KMS-11 (cell line): ENCODE measurements around the gene ZDHHC11.
"Not testable (repeated sequence)": the region's sequence is repeated elsewhere in the genome, so short reads cannot be mapped to it uniquely, and the experiment has no call there.

Source experiments
- H2AFZ ChIP-seq: fragments of 200-600 bp; sonication (generic); 2 replicates; pipeline ENCODE4 v1.6.1; 2016; ENCODE audit warnings: antibody characterized with exemption, mixed run types, low read depth
- H3K27ac ChIP-seq: fragments of 200-600 bp; sonication (generic); 2 replicates; pipeline ENCODE4 v1.6.1; 2016; ENCODE audit warnings: mild to moderate bottlenecking, mixed run types
- H3K27me3 ChIP-seq: fragments of 200-600 bp; sonication (generic); 2 replicates; pipeline ENCODE4 v1.6.1; 2017; ENCODE audit warnings: mild to moderate bottlenecking, low read depth, mixed run types, moderate library complexity; ENCODE audit not compliant: insufficient read depth
- H3K36me3 ChIP-seq: fragments of 200-600 bp; sonication (generic); 2 replicates; pipeline ENCODE4 v1.6.1; 2017; ENCODE audit warnings: mild to moderate bottlenecking, mixed run types; ENCODE audit not compliant: insufficient read depth
- H3K4me1 ChIP-seq: fragments of 200-600 bp; sonication (generic); 2 replicates; pipeline ENCODE4 v1.6.1; 2016; ENCODE audit warnings: mild to moderate bottlenecking, low read depth, mixed run types; ENCODE audit not compliant: poor library complexity, severe bottlenecking
- H3K4me2 ChIP-seq: fragments of 200-600 bp; sonication (generic); 2 replicates; pipeline ENCODE4 v1.7.0; 2016; ENCODE audit warnings: mild to moderate bottlenecking, mixed run types
- H3K4me3 ChIP-seq: fragments of 200-600 bp; sonication (generic); IDR thresholded peaks from 2 replicates; pipeline ENCODE4 v1.6.1; 2017; ENCODE audit warnings: low read depth, low read length, mixed read lengths; ENCODE audit not compliant: insufficient read depth
- H3K79me2 ChIP-seq: fragments of 200-600 bp; sonication (generic); 2 replicates; pipeline ENCODE4 v1.6.1; 2016; ENCODE audit warnings: low read depth, mixed run types; ENCODE audit not compliant: insufficient read depth
- H3K9ac ChIP-seq: fragments of 200-600 bp; sonication (generic); 2 replicates; pipeline ENCODE4 v1.6.1; 2016; ENCODE audit warnings: mild to moderate bottlenecking, mixed run types
- H4K20me1 ChIP-seq: fragments of 200-600 bp; sonication (generic); 2 replicates; pipeline ENCODE4 v1.6.1; 2016; ENCODE audit warnings: mild to moderate bottlenecking, mixed run types; ENCODE audit not compliant: insufficient read depth
- TF ChIP-seq, protein P1 (sequence below): fragments of 200-600 bp; sonication (generic); conservative IDR thresholded peaks from 2 replicates; pipeline ENCODE4 v1.6.1; 2017; ENCODE audit warnings: low read depth, mild to moderate bottlenecking, antibody characterized with exemption, low read length, moderate library complexity, mixed read lengths

The ZDHHC11 gene

DNA sequence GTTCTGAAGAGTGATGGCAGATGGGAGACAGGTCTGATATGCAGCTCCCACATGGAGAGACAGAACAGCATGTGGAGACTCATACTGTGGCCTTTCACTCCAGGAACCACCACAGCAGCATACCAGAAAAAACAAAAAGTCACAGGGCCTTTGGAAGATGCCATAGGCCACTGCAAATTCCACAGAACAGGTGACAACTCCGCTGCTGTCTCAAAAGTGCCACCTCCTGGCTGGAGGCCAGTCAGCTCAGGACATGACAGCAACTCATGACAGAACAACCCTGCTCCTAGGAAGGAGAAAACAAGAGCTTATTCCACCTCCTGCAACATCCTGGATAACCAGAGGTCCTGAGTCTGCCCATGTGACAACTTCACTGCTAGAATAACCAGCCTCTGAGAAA, 25.2 kb downstream of the ZDHHC11 start:
- H4K20me1 ChIP-seq, H3K4me2 ChIP-seq, H3K9ac ChIP-seq, H3K4me1 ChIP-seq, H3K36me3 ChIP-seq, H3K27ac ChIP-seq, H3K79me2 ChIP-seq, H2AFZ ChIP-seq, H3K4me3 ChIP-seq, H3K27me3 ChIP-seq: not testable (repeated sequence)

DNA sequence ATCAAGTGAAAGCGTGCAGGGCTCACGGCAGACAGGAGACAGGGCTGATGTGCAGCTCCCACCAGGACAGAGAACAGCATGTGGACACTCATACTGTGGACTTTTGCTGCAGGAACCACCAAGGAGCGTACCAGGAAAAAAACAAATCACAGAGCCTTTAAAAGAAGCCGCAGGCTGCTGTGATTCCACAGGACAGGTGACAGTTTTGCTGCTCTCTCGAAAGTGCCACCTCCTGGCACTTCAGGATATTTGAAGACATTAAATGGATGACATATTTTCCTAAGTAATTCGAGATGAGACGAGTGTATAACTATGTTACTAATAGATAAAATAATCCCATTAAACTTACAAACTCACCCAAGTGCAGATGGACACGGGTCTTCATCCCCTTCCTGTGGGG, 29.3 kb downstream of the ZDHHC11 start:
- H3K4me2 ChIP-seq, result no peak overlapping the region
- H3K27me3 ChIP-seq, result no peaks in the 10 kb centered on the region
- no peak overlapping the region for H2AFZ ChIP-seq
- H3K9ac ChIP-seq, result no peak overlapping the region
- no peak overlapping the region for H3K4me3 ChIP-seq
- H3K4me1 ChIP-seq, result no peaks in the 10 kb centered on the region
- no peaks in the 10 kb centered on the region for H3K36me3 ChIP-seq
- no peaks in the 10 kb centered on the region for H4K20me1 ChIP-seq
- no peaks in the 10 kb centered on the region for H3K79me2 ChIP-seq
- TF ChIP-seq, protein P1, sequence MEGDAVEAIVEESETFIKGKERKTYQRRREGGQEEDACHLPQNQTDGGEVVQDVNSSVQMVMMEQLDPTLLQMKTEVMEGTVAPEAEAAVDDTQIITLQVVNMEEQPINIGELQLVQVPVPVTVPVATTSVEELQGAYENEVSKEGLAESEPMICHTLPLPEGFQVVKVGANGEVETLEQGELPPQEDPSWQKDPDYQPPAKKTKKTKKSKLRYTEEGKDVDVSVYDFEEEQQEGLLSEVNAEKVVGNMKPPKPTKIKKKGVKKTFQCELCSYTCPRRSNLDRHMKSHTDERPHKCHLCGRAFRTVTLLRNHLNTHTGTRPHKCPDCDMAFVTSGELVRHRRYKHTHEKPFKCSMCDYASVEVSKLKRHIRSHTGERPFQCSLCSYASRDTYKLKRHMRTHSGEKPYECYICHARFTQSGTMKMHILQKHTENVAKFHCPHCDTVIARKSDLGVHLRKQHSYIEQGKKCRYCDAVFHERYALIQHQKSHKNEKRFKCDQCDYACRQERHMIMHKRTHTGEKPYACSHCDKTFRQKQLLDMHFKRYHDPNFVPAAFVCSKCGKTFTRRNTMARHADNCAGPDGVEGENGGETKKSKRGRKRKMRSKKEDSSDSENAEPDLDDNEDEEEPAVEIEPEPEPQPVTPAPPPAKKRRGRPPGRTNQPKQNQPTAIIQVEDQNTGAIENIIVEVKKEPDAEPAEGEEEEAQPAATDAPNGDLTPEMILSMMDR, result no peak
- H3K27ac ChIP-seq, result no peak overlapping the region

DNA sequence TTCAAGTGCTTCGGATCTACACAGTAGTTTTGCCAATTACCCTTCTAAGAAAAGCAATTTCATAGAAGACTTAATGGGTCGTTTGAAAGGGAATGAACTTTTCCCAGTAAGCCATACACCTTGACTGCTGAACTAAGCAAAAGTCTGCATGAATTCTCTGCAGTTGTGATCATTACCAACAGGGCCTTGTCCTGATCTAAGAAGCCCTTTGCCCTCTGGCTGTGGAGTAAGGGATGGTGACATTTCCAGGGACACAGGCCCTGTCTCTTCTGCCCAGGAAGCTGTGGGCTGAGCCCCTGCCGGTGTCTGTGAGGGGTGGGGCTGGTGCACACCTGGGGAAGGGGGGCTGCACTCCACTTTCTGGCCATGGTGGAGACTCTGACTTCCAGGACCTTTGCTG, 30.5 kb downstream of the ZDHHC11 start:
- H3K79me2 ChIP-seq, result no peaks in the 10 kb centered on the region
- H2AFZ ChIP-seq, result no peak overlapping the region
- no peak overlapping the region for H3K27ac ChIP-seq
- no peaks in the 10 kb centered on the region for H3K27me3 ChIP-seq
- no peak overlapping the region for H3K4me2 ChIP-seq
- H3K9ac ChIP-seq, result no peak overlapping the region
- 0 out of 2 replicates have a peak, but pooled peaks cover 2% of the 10 kb centered on the region for H3K36me3 ChIP-seq
- TF ChIP-seq, protein P1, result no peak
- no peaks in the 10 kb centered on the region for H3K4me1 ChIP-seq
- no peaks in the 10 kb centered on the region for H4K20me1 ChIP-seq
- no peak overlapping the region for H3K4me3 ChIP-seq

DNA sequence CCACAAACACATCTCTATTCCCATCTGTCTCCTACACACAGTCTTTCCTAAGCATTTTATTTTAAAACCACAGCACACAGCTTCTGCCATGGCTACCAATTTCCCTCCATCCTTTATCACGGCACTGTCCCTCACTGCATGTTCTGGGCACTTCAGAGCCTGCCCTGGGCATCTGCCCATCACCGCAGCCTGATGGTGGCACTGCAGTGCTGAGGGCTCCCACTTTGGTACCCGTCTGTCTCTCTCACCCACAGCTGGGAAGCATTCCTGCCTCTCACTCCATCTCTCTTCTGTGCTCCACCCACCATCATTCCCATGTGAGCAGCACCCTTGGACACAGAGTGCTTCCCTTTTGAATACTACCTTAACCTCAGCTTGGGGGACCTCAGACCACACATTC, 31.7 kb downstream of the ZDHHC11 start:
- H3K4me1 ChIP-seq, result no peaks in the 10 kb centered on the region
- H3K27ac ChIP-seq, result no peak overlapping the region
- no peak overlapping the region for H3K9ac ChIP-seq
- no peak overlapping the region for H2AFZ ChIP-seq
- no peaks in the 10 kb centered on the region for H4K20me1 ChIP-seq
- no peaks in the 10 kb centered on the region for H3K27me3 ChIP-seq
- 0 out of 2 replicates have a peak, but pooled peaks cover 2% of the 10 kb centered on the region for H3K36me3 ChIP-seq
- TF ChIP-seq, protein P1, result no peak
- H3K4me2 ChIP-seq, result no peak overlapping the region
- no peaks in the 10 kb centered on the region for H3K79me2 ChIP-seq
- H3K4me3 ChIP-seq, result no peak overlapping the region

DNA sequence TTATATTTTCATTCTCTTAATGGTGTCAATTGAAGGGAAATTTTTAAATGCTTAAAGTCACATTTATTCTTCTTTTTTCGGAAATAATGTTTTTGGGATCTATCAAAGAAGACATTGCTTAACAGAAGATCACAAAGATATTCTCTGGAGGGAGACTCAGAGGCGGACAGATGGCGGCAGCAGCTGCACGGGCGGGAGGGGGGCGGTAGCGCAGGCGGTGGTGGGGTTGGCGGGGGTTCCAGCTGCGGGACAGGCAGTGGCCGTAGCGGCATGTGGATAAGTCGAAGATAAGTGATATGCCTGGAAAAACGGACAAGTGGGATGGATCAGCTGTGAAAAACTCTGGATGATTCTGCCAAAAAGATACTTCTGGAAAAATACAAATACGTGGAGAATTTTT, 34.6 kb downstream of the ZDHHC11 start:
- H2AFZ ChIP-seq, result no peak overlapping the region
- TF ChIP-seq, protein P1, result no peak
- 0 out of 2 replicates have a peak, but pooled peaks cover 2% of the 10 kb centered on the region for H3K36me3 ChIP-seq
- H3K4me2 ChIP-seq, result no peak overlapping the region
- no peak overlapping the region for H3K9ac ChIP-seq
- H4K20me1 ChIP-seq, result no peaks in the 10 kb centered on the region
- H3K79me2 ChIP-seq, result no peaks in the 10 kb centered on the region
- no peaks in the 10 kb centered on the region for H3K4me1 ChIP-seq
- no peak overlapping the region for H3K27ac ChIP-seq
- no peak overlapping the region for H3K4me3 ChIP-seq
- no peaks in the 10 kb centered on the region for H3K27me3 ChIP-seq
